HepG2 (cell line): ENCODE data around the gene MAP2K5. TPM values are rescaled to one million over a fixed set of nuclear protein-coding genes. Genes with fewer than 3 reads are reported as not detected.

Experiments
- BRCA1 ChIP-seq: sonication (generic); formaldehyde crosslinking; IDR thresholded peaks from 2 replicates; pipeline ENCODE4 v1.4.0; 2020; ENCODE audit warnings: missing genetic modification reagents
- CHD4 ChIP-seq: fragments of 200-600 bp; sonication (generic); IDR thresholded peaks from 2 replicates; pipeline ENCODE4 v1.7.0; 2017; ENCODE audit warnings: mild to moderate bottlenecking, low read length, borderline replicate concordance
- E2F5 ChIP-seq: sonication (generic); formaldehyde crosslinking; conservative IDR thresholded peaks from 2 replicates; pipeline ENCODE4 v1.4.0; 2020; ENCODE audit warnings: missing genetic modification reagents
- GATAD2A ChIP-seq: IDR thresholded peaks from 2 replicates; pipeline ENCODE4 v1.6.1; 2016
- HNF4A ChIP-seq: sonication (generic); formaldehyde crosslinking; IDR thresholded peaks from 2 replicates; pipeline ENCODE4 v1.4.0; 2020; ENCODE audit warnings: missing genetic modification reagents
- MED1 ChIP-seq: sonication (generic); formaldehyde crosslinking; IDR thresholded peaks from 2 replicates; pipeline ENCODE4 v1.4.0; 2020; ENCODE audit warnings: missing genetic modification reagents
- RAD21 ChIP-seq: fragments of 450-650 bp; formaldehyde crosslinking; IDR thresholded peaks from 2 replicates; pipeline ENCODE4 v1.5.0; 2020; ENCODE audit warnings: mild to moderate bottlenecking
- THAP9 ChIP-seq: sonication (generic); formaldehyde crosslinking; IDR thresholded peaks from 2 replicates; pipeline ENCODE4; 2020; ENCODE audit warnings: missing genetic modification reagents, mild to moderate bottlenecking, borderline replicate concordance
- YEATS4 ChIP-seq: sonication (generic); formaldehyde crosslinking; IDR thresholded peaks from 2 replicates; pipeline ENCODE4 v1.4.0; 2020; ENCODE audit warnings: missing genetic modification reagents, borderline replicate concordance
- ZNF263 ChIP-seq: sonication (generic); formaldehyde crosslinking; IDR thresholded peaks from 2 replicates; pipeline ENCODE4 v1.4.0; 2020; ENCODE audit warnings: missing genetic modification reagents
- ZNF274 ChIP-seq: sonication (generic); formaldehyde crosslinking; IDR thresholded peaks from 2 replicates; pipeline ENCODE4 v1.5.1; 2020; ENCODE audit warnings: mild to moderate bottlenecking, missing genetic modification reagents
- ZNF296 ChIP-seq: sonication (generic); formaldehyde crosslinking; conservative IDR thresholded peaks from 2 replicates; pipeline ENCODE4 v1.5.0; 2020; ENCODE audit warnings: mild to moderate bottlenecking, missing genetic modification reagents
- ZNF879 ChIP-seq: sonication (generic); formaldehyde crosslinking; IDR thresholded peaks from 2 replicates; pipeline ENCODE4 v1.8.1; 2023; ENCODE audit warnings: missing genetic modification reagents
- ZSCAN22 ChIP-seq: sonication (generic); formaldehyde crosslinking; IDR thresholded peaks from 2 replicates; pipeline ENCODE4 v1.4.0; 2020; ENCODE audit warnings: mild to moderate bottlenecking, missing genetic modification reagents
- ZSCAN31 ChIP-seq: sonication (generic); formaldehyde crosslinking; IDR thresholded peaks from 2 replicates; pipeline ENCODE4 v1.5.0; 2020; ENCODE audit warnings: low read depth, mild to moderate bottlenecking, missing genetic modification reagents
- polyA plus RNA-seq, 8 experiments: library from polyadenylated mRNA; depleted of rRNA in 3 of 8; stranded (reverse) in 7 of 8; unstranded in 1 of 8; fragments of >200 nt; fragmentation: Illumina TruSeq in 4 of 8; extraction: Trizol in 4 of 8; gene quantifications; 2 replicates each; pipeline versions ENCODE4 v1.2.1 to v1.2.3, GENCODE V29; 2011 to 2016; ENCODE audit warnings: low read depth in 4 of 8, missing spikeins in 1 of 8, mixed read lengths in 1 of 8; ENCODE audit not compliant: insufficient read depth in 1 of 8
- total RNA-seq, 5 experiments: library from RNA; depleted of rRNA; stranded (reverse); fragments of >200 nt; fragmentation: Illumina TruSeq; extraction: Trizol; gene quantifications; 2 replicates each; pipeline ENCODE4 v1.2.3, GENCODE V29; 2016; ENCODE audit warnings: low read depth in 1 of 5
- TF ChIP-seq, protein P1 (sequence below): IDR thresholded peaks from 2 replicates; pipeline ENCODE4 v1.6.1; 2012; ENCODE audit warnings: low read length, improper control_type of control experiment
- TF ChIP-seq, protein P2 (sequence below): IDR thresholded peaks from 2 replicates; pipeline ENCODE4 v1.6.1; 2012; ENCODE audit warnings: inconsistent platforms
- TF ChIP-seq, protein P3 (sequence below): sonication (generic); formaldehyde crosslinking; IDR thresholded peaks from 2 replicates; pipeline ENCODE4 v1.5.0; 2020; ENCODE audit warnings: missing genetic modification reagents
- TF ChIP-seq, protein P4 (sequence below): sonication (generic); formaldehyde crosslinking; IDR thresholded peaks from 2 replicates; pipeline ENCODE4 v1.9.0; 2021; ENCODE audit warnings: missing genetic modification reagents, borderline replicate concordance

The MAP2K5 gene
- total and polyA plus RNA-seq, 2 of the 13 experiments (the other 11 are each of a cell fraction or from before 2014, with no cell fraction given) = 4.0 to 4.3 TPM

GRCh38 chr15:67838789-67839332 is 296.4 kb downstream of the MAP2K5 start (continued):
- TF ChIP-seq, protein P1, sequence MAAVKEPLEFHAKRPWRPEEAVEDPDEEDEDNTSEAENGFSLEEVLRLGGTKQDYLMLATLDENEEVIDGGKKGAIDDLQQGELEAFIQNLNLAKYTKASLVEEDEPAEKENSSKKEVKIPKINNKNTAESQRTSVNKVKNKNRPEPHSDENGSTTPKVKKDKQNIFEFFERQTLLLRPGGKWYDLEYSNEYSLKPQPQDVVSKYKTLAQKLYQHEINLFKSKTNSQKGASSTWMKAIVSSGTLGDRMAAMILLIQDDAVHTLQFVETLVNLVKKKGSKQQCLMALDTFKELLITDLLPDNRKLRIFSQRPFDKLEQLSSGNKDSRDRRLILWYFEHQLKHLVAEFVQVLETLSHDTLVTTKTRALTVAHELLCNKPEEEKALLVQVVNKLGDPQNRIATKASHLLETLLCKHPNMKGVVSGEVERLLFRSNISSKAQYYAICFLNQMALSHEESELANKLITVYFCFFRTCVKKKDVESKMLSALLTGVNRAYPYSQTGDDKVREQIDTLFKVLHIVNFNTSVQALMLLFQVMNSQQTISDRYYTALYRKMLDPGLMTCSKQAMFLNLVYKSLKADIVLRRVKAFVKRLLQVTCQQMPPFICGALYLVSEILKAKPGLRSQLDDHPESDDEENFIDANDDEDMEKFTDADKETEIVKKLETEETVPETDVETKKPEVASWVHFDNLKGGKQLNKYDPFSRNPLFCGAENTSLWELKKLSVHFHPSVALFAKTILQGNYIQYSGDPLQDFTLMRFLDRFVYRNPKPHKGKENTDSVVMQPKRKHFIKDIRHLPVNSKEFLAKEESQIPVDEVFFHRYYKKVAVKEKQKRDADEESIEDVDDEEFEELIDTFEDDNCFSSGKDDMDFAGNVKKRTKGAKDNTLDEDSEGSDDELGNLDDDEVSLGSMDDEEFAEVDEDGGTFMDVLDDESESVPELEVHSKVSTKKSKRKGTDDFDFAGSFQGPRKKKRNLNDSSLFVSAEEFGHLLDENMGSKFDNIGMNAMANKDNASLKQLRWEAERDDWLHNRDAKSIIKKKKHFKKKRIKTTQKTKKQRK = no peak
- TF ChIP-seq, protein P2, sequence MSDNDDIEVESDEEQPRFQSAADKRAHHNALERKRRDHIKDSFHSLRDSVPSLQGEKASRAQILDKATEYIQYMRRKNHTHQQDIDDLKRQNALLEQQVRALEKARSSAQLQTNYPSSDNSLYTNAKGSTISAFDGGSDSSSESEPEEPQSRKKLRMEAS = peak; percentile 95
- TF ChIP-seq ZNF263 (CRISPR knock-in tag) (peak; percentile 61; the same call in 1 of the 2 replicates), THAP9 (CRISPR knock-in tag) (no peak), BRCA1 (CRISPR knock-in tag) (no peak), ZNF879 (CRISPR knock-in tag) (no peak), GATAD2A (CRISPR knock-in tag) (peak; percentile 40), MED1 (CRISPR knock-in tag) (0 out of 2 replicates have a peak, but pooled peaks have one; percentile 17), ZSCAN22 (CRISPR knock-in tag) (no peak), YEATS4 (CRISPR knock-in tag) (0 out of 2 replicates have a peak, but pooled peaks have one; percentile 23), CHD4 (no peak), ZNF274 (CRISPR knock-in tag) (peak; percentile 52; the same call in 1 of the 2 replicates), RAD21 (CRISPR knock-in tag) (peak; percentile 23; the same call in 1 of the 2 replicates), ZSCAN31 (peak; percentile 87; the same call in 1 of the 2 replicates), HNF4A (CRISPR knock-in tag) (no peak), ZNF296 (0 out of 2 replicates have a peak, but pooled peaks have one; percentile 24), E2F5 (no peak)
- TF ChIP-seq, protein P3, sequence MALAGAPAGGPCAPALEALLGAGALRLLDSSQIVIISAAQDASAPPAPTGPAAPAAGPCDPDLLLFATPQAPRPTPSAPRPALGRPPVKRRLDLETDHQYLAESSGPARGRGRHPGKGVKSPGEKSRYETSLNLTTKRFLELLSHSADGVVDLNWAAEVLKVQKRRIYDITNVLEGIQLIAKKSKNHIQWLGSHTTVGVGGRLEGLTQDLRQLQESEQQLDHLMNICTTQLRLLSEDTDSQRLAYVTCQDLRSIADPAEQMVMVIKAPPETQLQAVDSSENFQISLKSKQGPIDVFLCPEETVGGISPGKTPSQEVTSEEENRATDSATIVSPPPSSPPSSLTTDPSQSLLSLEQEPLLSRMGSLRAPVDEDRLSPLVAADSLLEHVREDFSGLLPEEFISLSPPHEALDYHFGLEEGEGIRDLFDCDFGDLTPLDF (CRISPR knock-in tag) = 0 out of 2 replicates have a peak, but pooled peaks have one; percentile 40
- TF ChIP-seq, protein P4, sequence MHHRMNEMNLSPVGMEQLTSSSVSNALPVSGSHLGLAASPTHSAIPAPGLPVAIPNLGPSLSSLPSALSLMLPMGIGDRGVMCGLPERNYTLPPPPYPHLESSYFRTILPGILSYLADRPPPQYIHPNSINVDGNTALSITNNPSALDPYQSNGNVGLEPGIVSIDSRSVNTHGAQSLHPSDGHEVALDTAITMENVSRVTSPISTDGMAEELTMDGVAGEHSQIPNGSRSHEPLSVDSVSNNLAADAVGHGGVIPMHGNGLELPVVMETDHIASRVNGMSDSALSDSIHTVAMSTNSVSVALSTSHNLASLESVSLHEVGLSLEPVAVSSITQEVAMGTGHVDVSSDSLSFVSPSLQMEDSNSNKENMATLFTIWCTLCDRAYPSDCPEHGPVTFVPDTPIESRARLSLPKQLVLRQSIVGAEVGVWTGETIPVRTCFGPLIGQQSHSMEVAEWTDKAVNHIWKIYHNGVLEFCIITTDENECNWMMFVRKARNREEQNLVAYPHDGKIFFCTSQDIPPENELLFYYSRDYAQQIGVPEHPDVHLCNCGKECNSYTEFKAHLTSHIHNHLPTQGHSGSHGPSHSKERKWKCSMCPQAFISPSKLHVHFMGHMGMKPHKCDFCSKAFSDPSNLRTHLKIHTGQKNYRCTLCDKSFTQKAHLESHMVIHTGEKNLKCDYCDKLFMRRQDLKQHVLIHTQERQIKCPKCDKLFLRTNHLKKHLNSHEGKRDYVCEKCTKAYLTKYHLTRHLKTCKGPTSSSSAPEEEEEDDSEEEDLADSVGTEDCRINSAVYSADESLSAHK (CRISPR knock-in tag) = no peak
